Immature natural killer cell (primary cell): ENCODE results near the gene SMAD2. TPM values are rescaled to one million over a fixed set of nuclear protein-coding genes. Genes with fewer than 3 reads are reported as not detected.
A peak's percentile ranks its signal among the peaks of the same experiment; 100 is the strongest.

Experiments
- DNase-seq, 3 donors: peaks; one replicate each; pipeline ENCODE4 v3.0.0; 2022; ENCODE audit warnings: mixed read lengths in 1 of 3
- H3K27ac Mint-ChIP-seq, 6 donors: one replicate each; pipeline ENCODE4 v1.8.0; 2020; ENCODE audit warnings: mixed read lengths in 6 of 6, mild to moderate bottlenecking in 5 of 6, inconsistent platforms in 4 of 6, moderate library complexity in 3 of 6
- H3K27me3 Mint-ChIP-seq, 3 donors: one replicate each; pipeline ENCODE4 v1.8.0; 2020 to 2021; ENCODE audit warnings: low read depth in 3 of 3, mild to moderate bottlenecking in 3 of 3, mixed read lengths in 3 of 3, moderate library complexity in 3 of 3, inconsistent platforms in 1 of 3
- H3K36me3 Mint-ChIP-seq, 3 donors: one replicate each; pipeline ENCODE4 v1.8.0; 2020; ENCODE audit warnings: mixed read lengths in 3 of 3, inconsistent platforms in 2 of 3, mild to moderate bottlenecking in 2 of 3
- H3K4me1 Mint-ChIP-seq, 2 donors: one replicate each; pipeline ENCODE4 v1.8.0; 2020; ENCODE audit warnings: inconsistent platforms in 2 of 2, mild to moderate bottlenecking in 2 of 2, mixed read lengths in 2 of 2, moderate library complexity in 1 of 2
- H3K4me3 Mint-ChIP-seq, 5 donors: one replicate each; pipeline ENCODE4 v1.8.0; 2020; ENCODE audit warnings: mild to moderate bottlenecking in 5 of 5, mixed read lengths in 5 of 5, inconsistent platforms in 3 of 5, moderate library complexity in 3 of 5
- H3K9me3 Mint-ChIP-seq, 6 donors: one replicate each; pipeline ENCODE4 v1.8.0; 2020; ENCODE audit warnings: mild to moderate bottlenecking in 6 of 6, mixed read lengths in 6 of 6, inconsistent platforms in 4 of 6, moderate library complexity in 3 of 6
- polyA plus RNA-seq, 3 donors: library from polyadenylated mRNA; unstranded; fragments of 300-500 nt; fragmentation: Illumina TruSeq; gene quantifications; one replicate each; pipeline ENCODE4 v1.2.3, GENCODE V29; 2021

The SMAD2 gene
- polyA plus RNA-seq, 3 donors from 2014 or later, result 81.4 to 123 (median 112) TPM

DNA sequence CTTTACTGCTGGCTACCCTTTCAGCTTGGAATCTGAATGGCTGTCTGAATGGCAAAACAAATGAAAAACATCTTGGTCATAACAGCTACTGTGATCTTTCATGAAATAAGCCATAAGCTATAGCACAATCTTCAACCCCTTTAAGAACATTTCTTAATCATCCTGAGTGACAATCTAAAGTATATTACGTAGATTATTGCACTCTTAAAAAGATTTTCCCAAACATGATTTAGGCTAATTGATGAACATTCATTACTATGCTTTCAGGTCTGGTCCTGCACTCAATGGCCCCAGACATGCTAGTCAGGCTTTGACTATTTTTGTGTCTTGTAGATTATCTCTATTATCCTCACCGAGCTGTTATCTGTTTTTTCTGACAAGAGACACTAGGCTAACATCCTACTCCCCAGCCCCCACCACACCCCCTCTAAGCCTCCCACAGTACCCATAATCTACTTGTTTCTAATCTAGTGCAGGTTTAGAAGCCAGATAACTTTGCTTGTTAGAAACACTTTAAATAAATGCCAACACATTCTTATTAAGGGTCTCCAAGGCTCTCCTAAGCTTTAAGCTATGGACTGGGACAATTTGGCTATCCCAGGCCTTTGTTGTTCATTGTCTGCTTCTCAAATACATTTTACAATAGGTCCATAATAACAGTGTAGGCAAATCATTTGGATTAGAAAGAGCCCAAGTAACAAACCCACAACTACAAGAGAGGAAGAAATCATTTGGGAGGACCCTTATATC lies 4.2 kb downstream of the SMAD2 start:
- H3K27me3 Mint-ChIP-seq, result peaks cover 3 to 12% (median 6%) of the 10 kb centered on the region in 3 donors
- no peak for DNase-seq
- H3K4me1 Mint-ChIP-seq, result peaks cover 64 to 78% of the 10 kb centered on the region in 2 donors
- no peaks in the 10 kb centered on the region for H3K36me3 Mint-ChIP-seq
- H3K9me3 Mint-ChIP-seq, result no peaks in the 10 kb centered on the region
- peak overlapping the region; percentile 29 to 82 (median 49) for H3K27ac Mint-ChIP-seq
- peak overlapping the region in 1 of 5 donors; percentile 10 for H3K4me3 Mint-ChIP-seq

DNA sequence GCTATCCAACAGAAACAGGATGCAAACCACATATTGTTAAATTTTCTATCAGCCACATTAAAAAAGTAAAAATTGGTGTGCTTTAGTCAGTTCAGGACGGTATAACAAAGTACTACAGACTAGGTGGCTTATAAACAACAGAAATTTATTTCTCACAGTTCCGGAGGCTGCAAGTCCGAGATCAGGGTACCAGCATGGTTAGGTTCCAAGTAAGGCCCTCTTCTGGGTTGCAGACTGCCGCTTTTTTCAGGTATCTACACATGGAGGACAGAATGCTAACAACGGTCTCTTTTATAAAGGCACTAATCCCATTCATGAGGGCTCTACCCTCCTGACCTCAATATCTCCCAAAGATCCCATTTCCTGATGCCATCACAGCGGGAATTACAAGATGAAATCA lies 10.5 kb downstream of the SMAD2 start:
- no peaks in the 10 kb centered on the region for H3K27me3 Mint-ChIP-seq
- H3K36me3 Mint-ChIP-seq, result no peaks in the 10 kb centered on the region
- H3K27ac Mint-ChIP-seq, result no peak overlapping the region
- no peaks in the 10 kb centered on the region for H3K9me3 Mint-ChIP-seq
- peaks cover 64 to 88% of the 10 kb centered on the region in 2 donors for H3K4me1 Mint-ChIP-seq
- no peak for DNase-seq
- no peak overlapping the region for H3K4me3 Mint-ChIP-seq

DNA sequence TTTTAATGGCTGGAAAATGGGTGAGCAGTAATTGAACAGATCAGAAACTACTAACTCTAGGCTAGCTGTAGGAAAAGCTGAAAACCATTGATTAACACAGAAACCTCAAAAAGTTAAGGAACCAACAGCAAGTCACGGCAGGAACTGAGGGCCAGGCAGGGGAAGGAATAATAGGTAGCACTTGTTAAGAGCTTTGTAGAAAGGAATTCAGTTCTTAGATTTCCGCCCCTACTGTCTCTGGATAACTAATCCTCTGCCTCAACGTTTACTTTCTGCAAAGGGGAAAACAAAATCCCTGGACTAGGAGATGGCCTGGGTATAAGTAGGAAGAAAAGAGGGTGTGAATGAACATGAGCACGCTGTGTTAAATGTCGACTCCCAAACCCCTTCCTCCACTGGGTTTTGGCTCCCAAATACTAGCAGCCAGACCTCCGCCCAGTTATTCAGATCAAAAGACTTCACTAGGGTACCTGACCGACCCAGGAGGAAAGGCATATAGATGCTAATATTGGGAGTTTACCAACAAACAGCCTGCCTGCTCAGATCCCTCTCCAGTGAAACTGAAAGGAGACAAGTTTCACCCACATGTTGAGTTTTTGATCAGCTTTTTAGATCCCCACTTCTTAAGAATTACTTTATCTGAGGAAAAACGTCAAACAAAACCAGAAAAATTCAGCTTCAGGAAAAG lies 12.4 kb downstream of the SMAD2 start:
- Mint-ChIP-seq H3K27ac (peak overlapping the region; percentile 42 to 68 (median 62)), H3K27me3 (no peaks in the 10 kb centered on the region), H3K36me3 (no peaks in the 10 kb centered on the region), H3K4me1 (peaks cover 66 to 95% of the 10 kb centered on the region in 2 donors), H3K9me3 (no peaks in the 10 kb centered on the region), H3K4me3 (peak overlapping the region in 3 of 5 donors; percentile 42 to 48 (median 44))
- no peak for DNase-seq

DNA sequence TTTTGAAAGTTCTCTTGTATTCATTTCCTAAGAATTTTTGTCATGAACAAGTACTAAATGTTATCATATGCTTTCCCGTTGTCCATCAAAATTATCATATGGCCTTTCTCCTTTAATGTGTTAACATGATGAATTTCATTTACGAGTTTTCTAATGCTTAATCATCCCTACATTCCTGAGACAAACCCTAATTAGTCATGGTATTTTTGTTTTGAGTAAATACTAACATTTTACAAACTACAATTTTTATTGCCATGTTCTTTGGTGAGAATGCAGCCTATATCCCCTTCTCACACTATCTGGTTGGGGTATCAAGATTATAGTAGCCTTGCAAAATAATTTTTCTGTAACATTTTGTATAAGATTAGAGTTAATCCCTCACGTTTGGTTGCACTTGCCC lies 14.5 kb downstream of the SMAD2 start:
- H3K4me3 Mint-ChIP-seq, result no peak overlapping the region
- no peaks in the 10 kb centered on the region for H3K9me3 Mint-ChIP-seq
- H3K27ac Mint-ChIP-seq, result peak overlapping the region in 1 of 6 donors; percentile 69
- DNase-seq, result no peak
- H3K36me3 Mint-ChIP-seq, result no peaks in the 10 kb centered on the region
- H3K27me3 Mint-ChIP-seq, result no peaks in the 10 kb centered on the region
- peaks cover 70 to 95% of the 10 kb centered on the region in 2 donors for H3K4me1 Mint-ChIP-seq

DNA sequence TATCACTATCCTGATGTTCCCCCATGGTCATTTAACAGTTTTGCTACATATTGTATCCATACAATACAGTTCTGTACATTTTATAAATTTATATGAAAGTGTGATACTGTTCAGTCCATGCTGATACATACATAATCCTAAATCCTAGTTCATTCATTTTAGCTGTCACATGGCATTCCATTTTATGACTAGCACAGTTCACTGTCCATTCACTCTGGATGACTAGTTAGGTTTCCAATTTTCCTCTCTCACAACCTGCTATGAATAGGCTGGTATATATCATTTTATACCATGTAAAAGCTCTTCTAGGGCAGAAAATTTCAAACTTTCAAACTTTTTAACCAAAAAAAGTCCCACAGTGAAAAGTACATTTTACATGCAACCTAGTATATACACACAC lies 15.2 kb downstream of the SMAD2 start:
- Mint-ChIP-seq H3K4me1 (peaks cover 73 to 94% of the 10 kb centered on the region in 2 donors), H3K4me3 (no peak overlapping the region), H3K9me3 (no peaks in the 10 kb centered on the region), H3K36me3 (no peaks in the 10 kb centered on the region), H3K27ac (peak overlapping the region in 1 of 6 donors; percentile 2), H3K27me3 (no peaks in the 10 kb centered on the region)
- DNase-seq, result no peak

DNA sequence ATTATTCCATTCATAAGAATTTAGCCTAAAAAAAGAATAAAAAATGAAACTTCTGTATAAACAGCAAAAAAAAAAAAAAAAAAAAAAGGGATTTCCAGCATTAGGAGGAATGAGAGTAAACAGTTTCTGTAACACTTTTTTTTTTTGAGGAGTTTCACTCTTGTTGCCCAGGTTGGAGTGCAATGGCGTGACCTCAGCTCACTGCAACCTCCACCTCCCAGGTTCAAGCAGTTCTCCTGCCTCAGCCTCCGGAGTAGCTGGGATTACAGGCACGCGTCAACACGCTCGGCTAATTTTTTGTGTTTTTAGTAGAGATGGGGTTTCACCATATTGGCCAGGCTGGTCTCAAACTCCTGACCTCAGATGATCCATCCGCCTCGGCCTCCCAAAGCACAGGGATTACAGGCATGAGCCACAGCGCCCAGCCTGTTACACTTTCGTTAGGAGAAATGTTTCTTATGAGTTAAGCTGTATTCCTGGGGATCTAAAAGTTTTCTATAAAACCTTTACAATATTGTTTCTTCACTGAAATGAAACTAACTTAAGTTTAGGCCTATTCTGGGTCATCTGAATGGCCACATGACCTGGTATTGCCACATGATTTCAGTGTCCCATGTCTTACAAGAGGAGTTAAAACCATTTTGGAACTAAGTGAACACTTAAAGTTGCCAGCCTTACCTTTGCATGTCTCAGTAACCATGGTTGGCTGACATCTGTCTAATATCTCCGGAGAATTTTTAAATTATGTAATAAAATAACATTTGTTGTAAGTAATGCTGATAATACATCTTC lies 17.5 kb downstream of the SMAD2 start:
- no peaks in the 10 kb centered on the region for H3K27me3 Mint-ChIP-seq
- no peaks in the 10 kb centered on the region for H3K36me3 Mint-ChIP-seq
- peaks cover 72 to 94% of the 10 kb centered on the region in 2 donors for H3K4me1 Mint-ChIP-seq
- peak overlapping the region; percentile 6 to 60 (median 46) for H3K4me3 Mint-ChIP-seq
- H3K27ac Mint-ChIP-seq, result peak overlapping the region; percentile 65 to 89 (median 77)
- DNase-seq, result no peak
- no peaks in the 10 kb centered on the region for H3K9me3 Mint-ChIP-seq

DNA sequence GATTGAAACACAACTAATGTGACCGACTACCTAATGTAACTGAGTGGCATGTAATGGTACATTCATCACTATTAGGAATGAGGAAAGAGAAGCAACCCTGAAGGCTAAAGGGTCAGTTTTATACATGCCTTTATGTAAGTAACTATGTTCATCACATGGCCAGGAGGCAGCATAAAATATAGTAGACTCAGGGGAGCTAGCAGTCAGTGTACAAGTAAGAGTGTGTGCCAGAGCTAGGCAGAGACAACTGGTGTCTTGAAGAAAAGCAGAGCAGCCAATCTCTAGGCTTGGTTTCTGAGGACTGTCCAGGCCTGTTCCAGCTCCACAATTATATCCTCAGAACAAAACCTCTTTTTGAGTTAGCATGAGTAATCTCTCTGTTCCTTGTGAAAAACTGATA lies 18.1 kb downstream of the SMAD2 start:
- Mint-ChIP-seq H3K27me3 (no peaks in the 10 kb centered on the region), H3K9me3 (no peaks in the 10 kb centered on the region), H3K27ac (peak overlapping the region; percentile 64 to 89 (median 77)), H3K4me1 (peaks cover 71 to 94% of the 10 kb centered on the region in 2 donors), H3K36me3 (no peaks in the 10 kb centered on the region), H3K4me3 (peak overlapping the region; percentile 6 to 60 (median 42))
- no peak for DNase-seq

DNA sequence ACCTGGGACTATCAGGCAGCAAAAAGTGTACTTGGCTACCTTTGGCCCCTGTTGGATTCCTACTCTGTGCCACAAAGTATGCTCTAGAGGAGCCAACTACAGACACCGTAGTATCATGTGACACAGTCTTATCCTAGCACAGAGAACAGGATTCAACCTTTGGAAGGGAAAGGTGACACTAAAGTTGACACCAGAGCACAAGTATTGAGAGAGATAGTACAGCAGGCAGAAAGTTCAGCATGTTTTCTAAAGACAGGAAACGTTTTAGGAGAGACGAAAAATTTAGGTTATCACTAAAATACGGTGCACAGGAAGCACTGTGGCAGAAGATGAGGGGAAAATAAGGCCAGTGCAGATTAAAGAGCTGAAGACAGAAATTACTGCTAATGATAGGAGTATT lies 18.6 kb downstream of the SMAD2 start:
- H3K4me3 Mint-ChIP-seq, result peak overlapping the region; percentile 6 to 60 (median 42)
- DNase-seq, result peak in 1 of 3 donors; percentile 10
- no peaks in the 10 kb centered on the region for H3K27me3 Mint-ChIP-seq
- peaks cover 1 to 4% (median 3%) of the 10 kb centered on the region in 3 donors for H3K36me3 Mint-ChIP-seq
- peaks cover 72 to 94% of the 10 kb centered on the region in 2 donors for H3K4me1 Mint-ChIP-seq
- peaks cover 0 to under 1% (median 0%) of the 10 kb centered on the region in 6 donors for H3K9me3 Mint-ChIP-seq
- peak overlapping the region; percentile 64 to 89 (median 77) for H3K27ac Mint-ChIP-seq

DNA sequence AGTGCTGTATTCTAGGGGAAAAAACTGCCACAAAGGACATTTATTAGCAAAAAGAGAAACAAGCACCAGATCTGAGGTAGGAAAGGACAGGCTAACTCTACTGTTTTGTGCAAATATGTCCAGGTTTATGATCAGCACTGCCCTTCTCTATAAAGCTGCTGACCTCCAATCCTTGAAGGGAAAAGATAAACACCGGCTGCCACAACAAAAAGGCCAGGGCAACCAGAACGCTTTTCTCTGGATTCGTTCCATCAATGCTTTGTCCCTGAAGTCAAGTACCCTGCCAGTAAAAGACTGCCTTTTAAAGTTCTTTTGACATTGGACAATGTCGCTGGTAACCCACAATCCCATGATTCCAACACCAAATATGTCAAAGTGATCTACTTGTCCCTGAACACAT lies 21.0 kb downstream of the SMAD2 start:
- peaks cover 0 to 4% (median 1%) of the 10 kb centered on the region in 6 donors for H3K9me3 Mint-ChIP-seq
- peak overlapping the region in 2 of 6 donors; percentile 14 to 17 for H3K27ac Mint-ChIP-seq
- DNase-seq, result no peak
- H3K27me3 Mint-ChIP-seq, result no peaks in the 10 kb centered on the region
- no peak overlapping the region for H3K4me3 Mint-ChIP-seq
- H3K36me3 Mint-ChIP-seq, result peaks cover 7 to 14% (median 11%) of the 10 kb centered on the region in 3 donors
- peaks cover 76 to 98% of the 10 kb centered on the region in 2 donors for H3K4me1 Mint-ChIP-seq

DNA sequence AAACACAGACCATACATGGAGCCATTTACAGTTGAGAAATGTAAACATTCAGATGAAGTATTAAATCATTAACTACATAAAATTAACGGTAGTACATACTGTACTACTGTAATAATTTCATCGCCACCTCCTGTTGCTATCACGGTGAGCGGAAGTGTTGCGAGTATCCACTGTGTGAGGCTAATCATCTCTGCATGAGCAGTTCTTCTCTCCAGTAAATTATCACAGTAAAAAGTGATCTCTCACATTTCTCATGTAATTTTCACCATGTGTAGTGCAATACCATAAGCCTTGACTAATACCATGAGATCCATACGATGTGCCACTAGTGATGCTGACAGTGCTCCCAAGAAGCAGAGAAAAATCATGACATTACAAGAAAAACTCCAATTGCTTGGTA lies 21.9 kb downstream of the SMAD2 start:
- peaks cover 7 to 18% (median 16%) of the 10 kb centered on the region in 3 donors for H3K36me3 Mint-ChIP-seq
- H3K4me3 Mint-ChIP-seq, result no peak overlapping the region
- H3K27ac Mint-ChIP-seq, result no peak overlapping the region
- peaks cover 0 to 4% (median 1%) of the 10 kb centered on the region in 6 donors for H3K9me3 Mint-ChIP-seq
- peaks cover 81 to 99% of the 10 kb centered on the region in 2 donors for H3K4me1 Mint-ChIP-seq
- DNase-seq, result no peak
- H3K27me3 Mint-ChIP-seq, result no peaks in the 10 kb centered on the region

DNA sequence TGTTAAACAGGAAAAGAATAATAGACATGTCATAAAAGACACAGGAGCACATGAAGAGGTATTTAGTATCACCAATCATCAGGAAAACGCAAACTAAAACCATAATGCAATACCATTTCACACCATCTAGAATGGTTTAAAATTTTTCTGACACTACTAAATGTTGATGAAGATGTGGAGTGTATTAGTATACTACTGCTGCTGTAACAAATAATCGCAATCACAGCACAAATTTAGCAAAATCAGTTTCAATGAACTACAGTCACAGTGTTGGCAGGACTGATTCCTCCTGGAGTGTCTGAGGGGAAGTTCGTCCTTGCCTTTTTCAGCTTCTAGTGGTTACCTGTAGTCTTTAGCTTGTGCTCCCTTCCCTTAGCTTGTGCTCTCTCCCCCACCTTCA lies 24.1 kb downstream of the SMAD2 start:
- H3K27me3 Mint-ChIP-seq, result no peaks in the 10 kb centered on the region
- H3K4me1 Mint-ChIP-seq, result peaks cover 80 to 99% of the 10 kb centered on the region in 2 donors
- DNase-seq, result no peak
- H3K9me3 Mint-ChIP-seq, result peaks cover 0 to 4% (median 1%) of the 10 kb centered on the region in 6 donors
- no peak overlapping the region for H3K4me3 Mint-ChIP-seq
- peaks cover 7 to 22% (median 18%) of the 10 kb centered on the region in 3 donors for H3K36me3 Mint-ChIP-seq
- H3K27ac Mint-ChIP-seq, result peak overlapping the region in 1 of 6 donors; percentile 10

DNA sequence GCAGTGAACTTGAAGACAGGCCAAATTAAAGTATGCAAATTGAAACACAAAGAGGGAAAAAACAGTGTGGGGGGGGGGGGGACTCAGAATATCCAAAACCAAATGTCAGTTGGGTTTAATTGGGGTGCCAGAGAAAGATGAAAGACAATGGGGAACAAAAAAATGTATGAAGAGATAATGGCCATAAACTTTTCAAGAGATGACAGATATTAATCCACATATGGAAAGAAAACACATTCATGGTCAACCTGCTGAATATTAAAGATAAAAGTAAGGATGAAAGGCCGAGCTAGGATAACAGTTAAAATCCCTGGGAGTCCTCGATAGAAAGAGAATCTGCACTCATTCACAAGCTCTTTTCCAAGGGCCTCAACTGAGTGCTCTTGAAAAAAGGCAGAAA lies 26.6 kb downstream of the SMAD2 start:
- peaks cover 77 to 100% of the 10 kb centered on the region in 2 donors for H3K4me1 Mint-ChIP-seq
- H3K4me3 Mint-ChIP-seq, result no peak overlapping the region
- no peak for DNase-seq
- H3K9me3 Mint-ChIP-seq, result peaks cover 0 to 4% (median 1%) of the 10 kb centered on the region in 6 donors
- peaks cover 7 to 22% (median 18%) of the 10 kb centered on the region in 3 donors for H3K36me3 Mint-ChIP-seq
- no peaks in the 10 kb centered on the region for H3K27me3 Mint-ChIP-seq
- peak overlapping the region in 2 of 6 donors; percentile 3 to 50 for H3K27ac Mint-ChIP-seq

DNA sequence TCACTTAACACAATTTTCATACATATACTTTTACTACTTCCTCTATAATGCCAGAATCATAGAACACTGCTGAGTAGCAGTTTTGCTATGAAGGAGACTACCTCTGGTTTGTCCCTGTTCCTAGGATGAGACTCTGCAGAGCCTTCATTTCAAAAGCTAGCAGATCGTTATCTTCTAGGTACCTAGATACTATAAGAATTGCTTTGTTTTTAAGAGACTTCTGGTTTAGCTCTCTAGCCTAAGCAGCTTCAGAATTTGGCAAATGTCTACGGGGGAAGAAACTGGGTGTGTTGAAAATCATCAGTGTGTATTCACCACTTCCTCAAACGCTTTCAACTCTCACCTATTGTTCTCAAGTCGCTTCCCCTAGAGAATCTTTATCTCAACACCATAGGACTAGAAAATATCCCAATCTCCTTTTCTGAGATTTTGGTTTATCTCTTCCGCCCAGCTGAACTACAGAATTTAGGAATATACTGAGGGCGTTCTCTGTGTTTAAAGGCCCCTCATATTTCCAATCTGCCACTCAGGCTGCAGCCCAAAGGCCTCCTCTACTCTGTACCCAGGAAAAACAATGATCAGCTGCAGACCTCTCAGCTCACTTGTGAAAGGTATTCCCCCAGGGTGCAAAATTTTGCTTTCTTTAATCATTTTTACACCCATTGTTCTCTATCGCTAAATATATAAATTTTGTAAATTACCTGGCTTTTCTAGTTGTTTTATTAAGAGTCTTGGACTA lies 28.7 kb downstream of the SMAD2 start:
- Mint-ChIP-seq H3K4me1 (peaks cover 74 to 99% of the 10 kb centered on the region in 2 donors), H3K9me3 (peaks cover 0 to 3% (median 1%) of the 10 kb centered on the region in 6 donors), H3K27me3 (no peaks in the 10 kb centered on the region), H3K36me3 (peaks cover 4 to 19% (median 13%) of the 10 kb centered on the region in 3 donors), H3K4me3 (peak overlapping the region; percentile 47 to 78 (median 62)), H3K27ac (peak overlapping the region; percentile 79 to 95 (median 90))
- DNase-seq, result peak; percentile 27 to 33 (median 29)
